Measurements from ENCODE around the gene NOL4L. TPM values are rescaled to one million over a fixed set of nuclear protein-coding genes. Genes with fewer than 3 reads are reported as not detected.

NOL4L gene
- total RNA-seq, 2 donors from 2014 or later = 18.0 to 59.7 TPM

- WGBS = 83% methylated on average over 9 of the region's 9 CpGs
- no peak for DNase-seq (ENCODE audit: low spot score)
- H3K27ac ChIP-seq = no peak overlapping the region
- no peaks in the 10 kb centered on the region for H3K9me3 ChIP-seq
- no peaks in the 10 kb centered on the region for H3K36me3 ChIP-seq
- intact Hi-C loops (cut with DNase I) = no loop called here
- H3K4me1 ChIP-seq (replicated peaks) = no peaks in the 10 kb centered on the region
- H3K4me3 ChIP-seq = no peak overlapping the region
- TF ChIP-seq POLR2AphosphoS5 (IDR thresholded peaks at IDR 0.05) = no peak
- TF ChIP-seq POLR2A (IDR thresholded peaks at IDR 0.05) = no peak
- TF ChIP-seq CTCF (IDR thresholded peaks at IDR 0.05) = no peak
- no peaks in the 10 kb centered on the region for H3K27me3 ChIP-seq (replicated peaks; ENCODE audit: insufficient read depth)
Measured at GRCh38 chr20:32569380-32570305, 15.5 kb downstream of the NOL4L start.

- no peaks in the 10 kb centered on the region for H3K27me3 ChIP-seq (replicated peaks; ENCODE audit: insufficient read depth)
- no peaks in the 10 kb centered on the region for H3K9me3 ChIP-seq
- no peak for DNase-seq (ENCODE audit: low spot score)
- no peaks in the 10 kb centered on the region for H3K4me1 ChIP-seq (replicated peaks)
- intact Hi-C loops (cut with DNase I) = no loop called here
- no peak overlapping the region for H3K4me3 ChIP-seq
- 79% methylated on average over 3 of the region's 3 CpGs for WGBS
- no peak overlapping the region for H3K27ac ChIP-seq
- no peaks in the 10 kb centered on the region for H3K36me3 ChIP-seq
- TF ChIP-seq CTCF (IDR thresholded peaks at IDR 0.05) = no peak
- no peak for TF ChIP-seq POLR2AphosphoS5 (IDR thresholded peaks at IDR 0.05)
- no peak for TF ChIP-seq POLR2A (IDR thresholded peaks at IDR 0.05)
Measured at GRCh38 chr20:32569018-32569379, 16.1 kb downstream of the NOL4L start.

- no peak for TF ChIP-seq CTCF (IDR thresholded peaks at IDR 0.05)
- no peak for TF ChIP-seq POLR2A (IDR thresholded peaks at IDR 0.05)
- TF ChIP-seq POLR2AphosphoS5 (IDR thresholded peaks at IDR 0.05) = no peak
- intact Hi-C loops (cut with DNase I) = no loop called here
- Histone ChIP-seq H3K27me3 (replicated peaks; ENCODE audit: insufficient read depth) (no peaks in the 10 kb centered on the region), H3K4me1 (replicated peaks) (no peaks in the 10 kb centered on the region), H3K27ac (no peak overlapping the region), H3K36me3 (no peaks in the 10 kb centered on the region), H3K4me3 (no peak overlapping the region), H3K9me3 (no peaks in the 10 kb centered on the region)
- no peak for DNase-seq (ENCODE audit: low spot score)
- 89% methylated on average over 6 of the region's 6 CpGs for WGBS
Measured at GRCh38 chr20:32567384-32568178, 17.6 kb downstream of the NOL4L start.

GRCh38 chr20:32566379-32567374 is 18.5 kb downstream of the NOL4L start:
- intact Hi-C loops (cut with DNase I) = no loop called here
- Histone ChIP-seq H3K4me1 (replicated peaks) (no peaks in the 10 kb centered on the region), H3K27me3 (replicated peaks; ENCODE audit: insufficient read depth) (no peaks in the 10 kb centered on the region), H3K9me3 (no peaks in the 10 kb centered on the region), H3K27ac (no peak overlapping the region), H3K36me3 (no peaks in the 10 kb centered on the region), H3K4me3 (no peak overlapping the region)
- 80% methylated on average over 12 of the region's 12 CpGs for WGBS
- no peak for TF ChIP-seq CTCF (IDR thresholded peaks at IDR 0.05)
- TF ChIP-seq POLR2A (IDR thresholded peaks at IDR 0.05) = no peak
- no peak for DNase-seq (ENCODE audit: low spot score)
